Activated naive CD8-positive, alpha-beta T cell treated with anti-CD3 and anti-CD28 coated beads, Interleukin-2, amount 10 ng/mL, durations not matched to agents 7 days and 5 days (primary cell): Measurements from ENCODE around the gene TMEM209. TPM values are rescaled to one million over a fixed set of nuclear protein-coding genes. Genes with fewer than 3 reads are reported as not detected.

ENCODE experiments used
- total RNA-seq, 2 experiments: library from RNA; stranded (reverse); gene quantifications; one replicate each; pipeline ENCODE4 v1.2.3, GENCODE V29; 2021

The TMEM209 gene
- total RNA-seq, 2 experiments from 2014 or later: 39.5 to 43.9 TPM

Other genes starting within 250 kb of the TMEM209 start
- gene ZC3HC1, start 154.0 kb downstream of the TMEM209 start, total RNA-seq: 10 to 100 TPM; 15.4 to 18.7 TPM
- 10 to 100 TPM; 15.6 to 15.7 TPM for gene KLHDC10, start 134.9 kb downstream of the TMEM209 start, total RNA-seq
- gene SSMEM1, start 2.5 kb upstream of the TMEM209 start, total RNA-seq: not detected
- gene CPA2, start 61.5 kb upstream of the TMEM209 start, total RNA-seq: not detected
- not detected for gene CPA4, start 87.8 kb upstream of the TMEM209 start, total RNA-seq
- 1 to 10 TPM; 8.7 to 9.4 TPM for gene CPA5, start 139.4 kb upstream of the TMEM209 start, total RNA-seq
- gene CPA1, start 175.1 kb upstream of the TMEM209 start, total RNA-seq: not detected
- 10 to 100 TPM; 27.1 to 28.7 TPM for gene CEP41, start 235.6 kb upstream of the TMEM209 start, total RNA-seq